Aorta (tissue), 5 donors: ENCODE results near the gene UBE4A. TPM values are rescaled to one million over a fixed set of nuclear protein-coding genes. Genes with fewer than 3 reads are reported as not detected.

Source experiments
- ATAC-seq: fragments of 200-7000 bp; cut with Tn5 transposase; one replicate; pipeline ENCODE4 v1.9.1; 2022; ENCODE audit warnings: moderate library complexity; ENCODE audit not compliant: low FRiP score
- DNase-seq, 2 donors: peaks; one replicate each; pipeline ENCODE4 v3.0.0-alpha.2; 2020
- H3K27ac ChIP-seq, 2 donors: one replicate each; pipeline ENCODE4 v1.5.1; 2013; ENCODE audit warnings: low read length in 2 of 2, mild to moderate bottlenecking in 2 of 2, moderate library complexity in 2 of 2, control low read depth in 1 of 2, inconsistent platforms in 1 of 2, low read depth in 1 of 2
- H3K27me3 ChIP-seq, 2 donors: one replicate each; pipeline ENCODE4 v1.6.1; 2013; ENCODE audit warnings: control low read depth in 1 of 2, low read length in 1 of 2, mild to moderate bottlenecking in 1 of 2, moderate library complexity in 1 of 2; ENCODE audit not compliant: insufficient read depth in 2 of 2, control insufficient read depth in 1 of 2
- H3K36me3 ChIP-seq, 2 donors: one replicate each; pipeline ENCODE4 v1.6.1; 2013; ENCODE audit warnings: control low read depth in 1 of 2, low read length in 1 of 2, mild to moderate bottlenecking in 1 of 2; ENCODE audit not compliant: insufficient read depth in 2 of 2, control insufficient read depth in 1 of 2
- H3K4me1 ChIP-seq, 2 donors: one replicate each; pipeline ENCODE4 v1.6.1; 2013; ENCODE audit warnings: low read length in 2 of 2, control low read depth in 1 of 2, mild to moderate bottlenecking in 1 of 2, moderate library complexity in 1 of 2; ENCODE audit not compliant: insufficient read depth in 2 of 2, control insufficient read depth in 1 of 2
- H3K4me3 ChIP-seq, 2 donors: one replicate each; pipeline ENCODE4 v1.5.1; 2013; ENCODE audit warnings: low read length in 2 of 2, control low read depth in 1 of 2, mild to moderate bottlenecking in 1 of 2
- H3K9me3 ChIP-seq: one replicate; pipeline ENCODE4 v1.6.1; 2013; ENCODE audit warnings: mild to moderate bottlenecking, low read length; ENCODE audit not compliant: control insufficient read depth
- WGBS, 2 donors: extraction: QIAGEN DNeasy Blood & Tissue Kit; methylation state at CpG; one replicate each; pipeline ENCODE4 v1.1.7; 2013; 5-methylcytosine and 5-hydroxymethylcytosine counted together
- intact Hi-C, 2 donors: fragments of 100-400 bp; cut with DNase I; formaldehyde crosslinking; loops; one replicate each; pipeline versions ENCODE4 v1.14.2 to v1.15.0; 2022
- polyA plus RNA-seq, 2 donors: library from polyadenylated mRNA; stranded (reverse); fragments of 200-250 nt; gene quantifications; one replicate each; pipeline ENCODE4 v1.2.3, GENCODE V29; 2013
- total RNA-seq, 2 donors: library from RNA; stranded (reverse); fragmentation: NEBNext Ultra II Directional; extraction: Animal tissue kit (Norgen Biotek cat#: 25700); gene quantifications; one replicate each; pipeline ENCODE4 v1.2.1, GENCODE V29; 2021
- donor health status: healthy with polysubstance abuse.
- donor health status: Bipolar disorder and iron deficiency.
- donor health status: DM: no; HTN: no; CAD: no.
- donor health status: DM: no; HTN: no; CAD: no.
- donor health status: DM: yes; HTN: yes; CAD: no.

The UBE4A gene
- total and polyA plus RNA-seq, 4 donors = 3.3 to 35.2 (median 23.8) TPM

DNA sequence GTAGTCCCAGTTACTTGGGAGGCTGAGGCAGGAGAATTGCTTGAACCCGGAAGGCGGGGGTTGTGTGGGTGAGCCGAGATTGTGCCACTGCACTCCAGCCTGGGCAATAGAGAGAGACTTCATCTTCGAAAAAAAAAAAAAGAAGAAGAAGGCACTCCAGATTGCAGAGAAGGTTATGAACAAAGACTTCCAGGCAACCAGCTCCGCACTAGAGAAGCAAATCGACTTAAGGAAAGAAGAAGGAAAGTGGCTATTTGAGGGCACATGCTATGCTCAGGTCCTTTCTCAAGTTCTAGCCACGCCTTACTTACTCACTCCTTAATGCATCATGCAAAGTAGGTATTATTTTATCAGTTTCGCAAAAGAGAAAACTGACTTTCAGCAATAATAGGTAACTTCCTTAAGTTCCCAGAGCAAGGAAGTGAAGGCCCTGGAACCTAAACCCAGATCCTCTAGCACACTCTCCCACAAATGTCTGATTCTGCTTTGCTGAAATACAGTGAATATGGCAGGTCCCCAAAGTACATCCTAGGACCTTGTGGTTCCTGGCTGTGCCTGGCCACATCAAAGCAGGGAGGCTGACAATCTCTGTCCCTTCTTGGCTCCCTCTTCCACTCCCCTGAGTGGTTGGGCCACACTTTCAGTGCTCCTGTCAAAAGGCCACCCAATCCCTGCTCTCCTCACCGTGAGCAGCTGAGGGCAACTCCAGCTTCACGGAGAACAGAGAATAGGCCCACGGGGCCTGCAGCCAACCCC lies 40.6 kb upstream of the UBE4A start:
- intact Hi-C loops = no loop called here
- WGBS, 2 donors = 91 to 92% methylated on average over 10 to 11 of the region's 11 CpGs
- no peaks in the 10 kb centered on the region for H3K4me1 ChIP-seq
- ATAC-seq (no peak), DNase-seq (no peak)
- no peaks in the 10 kb centered on the region for H3K27me3 ChIP-seq
- no peak overlapping the region for H3K27ac ChIP-seq
- H3K9me3 ChIP-seq = peaks cover 3% of the 10 kb centered on the region
- no peaks in the 10 kb centered on the region for H3K36me3 ChIP-seq
- H3K4me3 ChIP-seq = no peak overlapping the region

GRCh38 chr11:118319337-118319707 lies 40.1 kb upstream of the UBE4A start:
- DNase-seq = no peak
- Histone ChIP-seq H3K4me1 (no peaks in the 10 kb centered on the region), H3K4me3 (no peak overlapping the region), H3K27me3 (no peaks in the 10 kb centered on the region), H3K9me3 (peaks cover 3% of the 10 kb centered on the region), H3K27ac (no peak overlapping the region), H3K36me3 (no peaks in the 10 kb centered on the region)
- no peak for ATAC-seq
- 64 to 70% methylated on average over 1 of the region's 1 CpG for WGBS, 2 donors
- intact Hi-C loops = no loop called here

DNA sequence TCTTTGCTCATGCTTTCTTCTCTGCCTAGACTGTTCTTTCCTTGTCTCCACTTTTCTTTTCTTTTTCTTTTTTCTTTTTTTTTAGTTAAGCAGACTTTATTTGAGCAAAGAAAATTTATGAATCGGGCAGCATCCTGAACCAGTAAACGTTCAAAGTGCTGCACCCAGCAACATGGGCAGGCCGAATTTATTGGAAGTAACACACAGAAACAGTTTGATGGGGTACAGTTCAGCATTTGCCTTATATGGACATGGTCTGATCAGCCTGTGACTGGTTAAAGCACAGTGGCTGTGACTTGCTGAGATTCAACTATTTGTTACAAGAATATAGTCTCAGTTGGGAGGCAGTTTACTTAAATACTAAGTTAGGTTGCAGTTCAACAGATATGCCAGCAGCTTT lies 38.9 kb upstream of the UBE4A start:
- no peaks in the 10 kb centered on the region for H3K36me3 ChIP-seq
- H3K27ac ChIP-seq = no peak overlapping the region
- intact Hi-C loops = no loop called here
- DNase-seq = no peak
- H3K27me3 ChIP-seq = no peaks in the 10 kb centered on the region
- 86 to 87% methylated on average over 3 of the region's 3 CpGs for WGBS, 2 donors
- H3K4me3 ChIP-seq = no peak overlapping the region
- no peak for ATAC-seq
- no peaks in the 10 kb centered on the region for H3K4me1 ChIP-seq
- peaks cover 3% of the 10 kb centered on the region for H3K9me3 ChIP-seq

DNA sequence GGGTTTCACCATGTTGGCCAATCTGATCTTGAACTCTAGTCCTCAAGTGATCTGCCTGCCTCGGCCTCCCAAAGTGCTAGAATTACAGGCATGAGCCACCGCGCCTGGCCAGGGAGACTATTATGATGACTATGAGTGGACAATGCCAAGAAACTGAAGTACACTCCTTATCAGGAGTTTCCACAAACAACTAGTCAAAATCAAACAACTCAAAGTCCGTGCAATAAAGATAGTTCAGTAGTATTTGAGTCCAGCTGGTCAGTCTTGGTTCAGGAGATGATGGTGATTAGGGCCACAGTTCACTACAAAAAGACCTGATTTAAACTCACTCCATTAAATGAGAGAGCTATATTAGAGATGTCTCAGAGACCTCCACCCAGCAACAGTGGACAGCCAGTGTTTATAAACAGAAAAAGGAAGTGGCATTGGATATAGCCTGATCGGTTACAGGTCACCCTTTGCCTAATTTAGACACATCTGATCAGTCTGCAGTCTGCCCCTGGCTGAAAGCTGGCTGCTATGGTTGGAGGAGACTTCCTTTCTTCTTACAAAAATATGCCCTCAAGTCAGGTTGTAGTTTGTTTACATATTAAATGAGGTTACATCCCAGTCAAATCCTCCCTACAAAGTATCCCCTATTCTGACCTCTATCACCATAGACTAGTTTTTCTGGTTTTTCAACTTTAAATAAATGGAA lies 37.9 kb upstream of the UBE4A start:
- 74 to 80% methylated on average over 5 of the region's 5 CpGs for WGBS, 2 donors
- ATAC-seq (no peak), DNase-seq (no peak)
- H3K9me3 ChIP-seq = peaks cover 3% of the 10 kb centered on the region
- no peaks in the 10 kb centered on the region for H3K36me3 ChIP-seq
- H3K27me3 ChIP-seq = no peaks in the 10 kb centered on the region
- intact Hi-C loops = no loop called here
- H3K4me3 ChIP-seq = no peak overlapping the region
- no peaks in the 10 kb centered on the region for H3K4me1 ChIP-seq
- H3K27ac ChIP-seq = no peak overlapping the region

DNA sequence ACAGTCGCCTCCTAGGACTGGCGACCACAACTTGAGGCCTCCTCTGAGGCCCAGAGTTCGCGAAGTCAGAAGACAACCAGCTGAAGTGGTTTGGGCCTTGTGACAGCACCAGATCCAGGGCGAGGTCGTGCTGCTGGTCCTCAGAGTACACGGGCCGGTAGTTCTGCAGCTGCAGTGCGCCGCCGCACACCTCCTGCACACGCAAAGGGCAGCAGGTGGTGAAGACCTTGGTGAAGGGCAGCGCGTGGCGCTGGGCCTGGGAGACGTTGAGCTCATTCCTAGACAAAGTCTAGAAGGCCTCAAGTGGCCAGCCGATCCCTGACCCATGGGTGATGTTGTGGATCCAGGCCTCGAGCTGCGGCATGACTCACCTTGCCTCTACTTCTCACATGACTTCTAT lies 36.7 kb upstream of the UBE4A start:
- Histone ChIP-seq H3K9me3 (no peaks in the 10 kb centered on the region), H3K27me3 (no peaks in the 10 kb centered on the region), H3K36me3 (no peaks in the 10 kb centered on the region), H3K27ac (no peak overlapping the region), H3K4me3 (no peak overlapping the region), H3K4me1 (no peaks in the 10 kb centered on the region)
- no peak for ATAC-seq
- WGBS, 2 donors = 93 to 95% methylated on average over 19 of the region's 19 CpGs
- intact Hi-C loops = no loop called here
- DNase-seq = no peak

- ATAC-seq = no peak
These were observed 34.1 kb upstream of the UBE4A start for GRCh38 chr11:118325283-118325682.

DNA sequence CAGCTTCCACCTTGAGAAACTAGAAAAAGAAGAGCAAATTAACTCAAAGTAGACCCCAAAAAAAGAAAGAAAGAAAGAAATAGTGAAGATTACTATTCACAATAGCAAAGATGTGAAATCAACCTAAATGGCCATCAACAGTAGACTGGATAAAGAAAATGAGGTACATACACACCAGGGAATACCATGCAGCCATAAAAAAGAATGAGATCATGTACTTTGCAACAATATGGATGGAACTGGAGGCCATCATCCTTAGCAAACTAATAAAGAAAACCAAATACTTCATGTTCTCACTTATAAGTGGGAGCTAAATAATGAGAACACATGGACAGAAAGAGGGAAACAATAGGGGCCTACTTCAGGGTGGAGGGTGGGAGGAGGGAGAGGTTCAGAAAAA lies 30.7 kb upstream of the UBE4A start:
- DNase-seq (no peak), ATAC-seq (no peak)
- no peak overlapping the region for H3K4me3 ChIP-seq
- no peak overlapping the region for H3K27ac ChIP-seq
- H3K36me3 ChIP-seq = no peaks in the 10 kb centered on the region
- no peaks in the 10 kb centered on the region for H3K27me3 ChIP-seq
- intact Hi-C loops = no loop called here
- H3K4me1 ChIP-seq = no peaks in the 10 kb centered on the region
- H3K9me3 ChIP-seq = no peaks in the 10 kb centered on the region

More at GRCh38 chr11:118325283-118325682, 34.1 kb upstream of the UBE4A start:
- intact Hi-C loops = no loop called here
- H3K27me3 ChIP-seq = no peaks in the 10 kb centered on the region
- H3K4me1 ChIP-seq = no peaks in the 10 kb centered on the region
- H3K36me3 ChIP-seq = no peaks in the 10 kb centered on the region
- no peak overlapping the region for H3K4me3 ChIP-seq
- no peak for DNase-seq
- no peaks in the 10 kb centered on the region for H3K9me3 ChIP-seq
- H3K27ac ChIP-seq = no peak overlapping the region

DNA sequence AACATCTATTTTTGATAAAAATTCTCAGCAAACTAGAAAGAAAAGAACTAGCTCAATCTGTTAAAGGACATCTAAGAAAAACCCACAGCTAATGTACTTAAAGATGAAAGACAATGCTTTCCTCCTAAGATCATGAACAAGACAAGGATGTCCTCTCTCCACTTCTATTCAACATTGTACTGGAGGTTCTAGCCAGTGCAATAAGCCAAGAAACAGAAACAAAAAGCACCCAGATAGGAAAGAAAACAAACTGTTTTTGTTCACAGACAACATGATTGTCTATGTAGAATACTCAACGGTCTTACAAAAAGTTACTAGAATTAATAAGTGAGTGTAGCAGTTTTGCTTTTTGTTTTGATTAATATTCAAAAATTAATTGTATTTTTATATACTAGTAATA lies 24.7 kb upstream of the UBE4A start:
- no peaks in the 10 kb centered on the region for H3K4me1 ChIP-seq
- H3K27me3 ChIP-seq = no peaks in the 10 kb centered on the region
- DNase-seq (no peak), ATAC-seq (no peak)
- no peaks in the 10 kb centered on the region for H3K36me3 ChIP-seq
- H3K4me3 ChIP-seq = no peak overlapping the region
- intact Hi-C loops = no loop called here
- 82 to 86% methylated on average over 1 of the region's 1 CpG for WGBS, 2 donors
- no peak overlapping the region for H3K27ac ChIP-seq
- no peaks in the 10 kb centered on the region for H3K9me3 ChIP-seq

GRCh38 chr11:118338637-118339061 lies 20.8 kb upstream of the UBE4A start:
- peak in 1 of 2 donors; percentile 55 for DNase-seq
- Histone ChIP-seq H3K4me1 (no peaks in the 10 kb centered on the region), H3K36me3 (no peaks in the 10 kb centered on the region), H3K9me3 (no peaks in the 10 kb centered on the region), H3K4me3 (no peak overlapping the region), H3K27ac (no peak overlapping the region), H3K27me3 (no peaks in the 10 kb centered on the region)
- WGBS, 2 donors = 45 to 49% methylated on average over 7 of the region's 7 CpGs
- intact Hi-C loops = no loop called here
- no peak for ATAC-seq
